Glutamatergic neuron (in vitro differentiated cells): ENCODE measurements around the gene NETO2. TPM values are rescaled to one million over a fixed set of nuclear protein-coding genes. Genes with fewer than 3 reads are reported as not detected.

Experiments
- DNase-seq: peaks from one replicate; pipeline ENCODE4 v3.0.0; 2022
- H3K27ac Mint-ChIP-seq: one replicate; pipeline ENCODE4 v1.8.0; 2020; ENCODE audit warnings: mild to moderate bottlenecking, mixed read lengths, inconsistent platforms; ENCODE audit not compliant: unreplicated experiment
- H3K27me3 Mint-ChIP-seq: one replicate; pipeline ENCODE4 v1.8.0; 2020; ENCODE audit warnings: mild to moderate bottlenecking, moderate library complexity, mixed read lengths, inconsistent platforms; ENCODE audit not compliant: unreplicated experiment
- H3K36me3 Mint-ChIP-seq: one replicate; pipeline ENCODE4 v1.8.0; 2020; ENCODE audit warnings: mild to moderate bottlenecking, mixed read lengths, inconsistent platforms; ENCODE audit not compliant: unreplicated experiment
- H3K4me1 Mint-ChIP-seq: one replicate; pipeline ENCODE4 v1.8.0; 2020; ENCODE audit warnings: mild to moderate bottlenecking, low read depth, mixed read lengths, inconsistent platforms; ENCODE audit not compliant: unreplicated experiment
- H3K4me3 Mint-ChIP-seq: one replicate; pipeline ENCODE4 v1.8.0; 2020; ENCODE audit warnings: mild to moderate bottlenecking, mixed read lengths, inconsistent platforms; ENCODE audit not compliant: unreplicated experiment
- H3K9me3 Mint-ChIP-seq: one replicate; pipeline ENCODE4 v1.8.0; 2020; ENCODE audit warnings: mild to moderate bottlenecking, moderate library complexity, mixed read lengths, inconsistent platforms; ENCODE audit not compliant: unreplicated experiment
- CTCF ChIP-seq: fragments of 200-600 bp; sonication (generic); IDR thresholded peaks from one replicate; pipeline ENCODE4 v1.5.0; 2021; ENCODE audit not compliant: partially characterized antibody, unreplicated experiment
- total RNA-seq: library from RNA; stranded (reverse); fragmentation: NEBNext Ultra II Directional; extraction: Animal tissue kit (Norgen Biotek cat#: 25700); gene quantifications from one replicate; pipeline ENCODE4 v1.2.1, GENCODE V29; 2021; ENCODE audit not compliant: unreplicated experiment

The NETO2 gene
- total RNA-seq, 1 donor from 2014 or later: 26.3 TPM

GRCh38 chr16:47049901-47050583, 93.7 kb downstream of the NETO2 start:
- TF ChIP-seq CTCF: no peak
- no peak overlapping the region for H3K27ac Mint-ChIP-seq
- no peak for DNase-seq
- no peaks in the 10 kb centered on the region for H3K4me1 Mint-ChIP-seq
- peaks cover 4% of the 10 kb centered on the region for H3K27me3 Mint-ChIP-seq
- H3K36me3 Mint-ChIP-seq: no peaks in the 10 kb centered on the region
- no peaks in the 10 kb centered on the region for H3K9me3 Mint-ChIP-seq
- no peak overlapping the region for H3K4me3 Mint-ChIP-seq

- peaks cover 3% of the 10 kb centered on the region for H3K9me3 Mint-ChIP-seq
Observed at GRCh38 chr16:47047524-47048203, 96.1 kb downstream of the NETO2 start.

GRCh38 chr16:47046726-47047523, 96.8 kb downstream of the NETO2 start:
- Mint-ChIP-seq H3K27me3 (peaks cover 4% of the 10 kb centered on the region), H3K9me3 (peaks cover 5% of the 10 kb centered on the region), H3K4me3 (no peak overlapping the region), H3K4me1 (peaks cover 5% of the 10 kb centered on the region), H3K36me3 (no peaks in the 10 kb centered on the region), H3K27ac (no peak overlapping the region)
- no peak for TF ChIP-seq CTCF
- no peak for DNase-seq

More at GRCh38 chr16:47047524-47048203, 96.1 kb downstream of the NETO2 start:
- Mint-ChIP-seq H3K4me3 (no peak overlapping the region), H3K27me3 (peaks cover 4% of the 10 kb centered on the region), H3K4me1 (peaks cover 3% of the 10 kb centered on the region), H3K36me3 (no peaks in the 10 kb centered on the region), H3K27ac (no peak overlapping the region)
- DNase-seq: no peak
- no peak for TF ChIP-seq CTCF

- peaks cover 2% of the 10 kb centered on the region for H3K27me3 Mint-ChIP-seq
Observed at GRCh38 chr16:47045459-47045858, 98.3 kb downstream of the NETO2 start.

More at GRCh38 chr16:47045459-47045858, 98.3 kb downstream of the NETO2 start:
- Mint-ChIP-seq H3K4me1 (peaks cover 5% of the 10 kb centered on the region), H3K4me3 (no peak overlapping the region), H3K9me3 (peaks cover 5% of the 10 kb centered on the region), H3K36me3 (no peaks in the 10 kb centered on the region), H3K27ac (no peak overlapping the region)
- TF ChIP-seq CTCF: no peak
- no peak for DNase-seq
